ENCODE results near the gene OSR1.

GRCh38 chr2:19355931-19356544, 2.4 kb downstream of the OSR1 start:
- TF ChIP-seq CTCF (conservative IDR thresholded peaks at IDR 0.05): no peak
- no peak for TF ChIP-seq EZH2 (IDR thresholded peaks at IDR 0.05; ENCODE audit: low read depth)
